Eye (tissue), 1 donor: ENCODE data around the gene AQP7.
A peak's percentile ranks its signal among the peaks of the same experiment; 100 is the strongest.
"Not testable (repeated sequence)": the region's sequence is repeated elsewhere in the genome, so short reads cannot be mapped to it uniquely, and the experiment has no call there.

ENCODE experiments used
- DNase-seq: peaks from one replicate; pipeline ENCODE4 v3.0.0-alpha.2; 2015

The AQP7 gene

GRCh38 chr9:33393581-33393980 lies 8.8 kb downstream of the AQP7 start:
- no peak for DNase-seq

GRCh38 chr9:33392591-33393021 lies 9.8 kb downstream of the AQP7 start:
- DNase-seq, result not testable (repeated sequence)

GRCh38 chr9:33391111-33391771 lies 11.1 kb downstream of the AQP7 start:
- DNase-seq, result peak; percentile 87

GRCh38 chr9:33388110-33388994 lies 14.0 kb downstream of the AQP7 start:
- no peak for DNase-seq

GRCh38 chr9:33386998-33387397 lies 15.4 kb downstream of the AQP7 start:
- not testable (repeated sequence) for DNase-seq

GRCh38 chr9:33386641-33386996 lies 15.7 kb downstream of the AQP7 start:
- DNase-seq, result not testable (repeated sequence)

- not testable (repeated sequence) for DNase-seq
These were observed 16.3 kb downstream of the AQP7 start for GRCh38 chr9:33385979-33386640.

- not testable (repeated sequence) for DNase-seq
These were observed 16.8 kb downstream of the AQP7 start for GRCh38 chr9:33385536-33385935.

- DNase-seq, result not testable (repeated sequence)
These were observed 19.0 kb downstream of the AQP7 start for GRCh38 chr9:33383396-33383795.

- not testable (repeated sequence) for DNase-seq
These were observed 20.0 kb downstream of the AQP7 start for GRCh38 chr9:33382397-33382796.

- peak; percentile 63 for DNase-seq
These were observed 21.1 kb downstream of the AQP7 start for GRCh38 chr9:33381231-33381791.

- DNase-seq, result no peak
These were observed 21.8 kb downstream of the AQP7 start for GRCh38 chr9:33380390-33381094.

GRCh38 chr9:33379666-33380389 lies 22.5 kb downstream of the AQP7 start:
- DNase-seq, result no peak

GRCh38 chr9:33378121-33378795 lies 24.1 kb downstream of the AQP7 start:
- no peak for DNase-seq

- DNase-seq, result no peak
These were observed 25.2 kb downstream of the AQP7 start for GRCh38 chr9:33377089-33377715.

GRCh38 chr9:33375841-33376321 lies 26.5 kb downstream of the AQP7 start:
- no peak for DNase-seq

GRCh38 chr9:33375238-33375840 lies 27.0 kb downstream of the AQP7 start:
- no peak for DNase-seq

- DNase-seq, result peak; percentile 91
These were observed 27.6 kb downstream of the AQP7 start for GRCh38 chr9:33374634-33375237.

GRCh38 chr9:33374190-33374589 lies 28.2 kb downstream of the AQP7 start:
- DNase-seq, result no peak

GRCh38 chr9:33372900-33373299 lies 29.5 kb downstream of the AQP7 start:
- no peak for DNase-seq
